Stimulated activated CD4-positive, alpha-beta T cell treated with anti-CD3 and anti-CD28 coated beads, Interleukin-15, amount 100 ng/mL, for 48 hours (primary cell): ENCODE results near the gene EFL1.

Source experiments
- DNase-seq, 2 donors: peaks; one replicate each; pipeline ENCODE4 v3.0.0-alpha.2; 2020; ENCODE audit warnings: low read depth in 2 of 2

The EFL1 gene

GRCh38 chr15:82081914-82082762 is 180.4 kb downstream of the EFL1 start:
- DNase-seq, result no peak

DNA sequence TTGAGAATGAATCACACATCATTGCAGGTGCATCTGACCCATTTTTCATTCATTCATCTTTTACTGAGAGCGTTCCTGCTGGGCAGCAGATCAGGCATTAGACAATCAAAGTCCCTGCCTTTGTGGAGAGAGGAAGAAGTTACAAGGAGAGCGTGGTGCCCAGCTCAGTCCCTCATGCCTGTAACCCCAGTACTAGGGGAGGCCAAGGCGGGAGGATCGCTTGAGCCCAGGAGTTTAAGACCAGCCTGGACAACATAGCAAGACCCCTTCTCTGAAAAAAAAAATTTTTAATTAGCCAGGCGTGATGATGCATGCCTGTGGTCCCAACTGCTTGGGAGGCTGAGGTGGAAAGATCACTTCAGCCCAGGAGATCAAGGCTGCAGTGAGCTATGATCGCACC is 181.8 kb downstream of the EFL1 start:
- DNase-seq, result no peak
